Caco-2 (cell line): ENCODE results near the gene NLGN1. TPM values are rescaled to one million over a fixed set of nuclear protein-coding genes. Genes with fewer than 3 reads are reported as not detected.

ENCODE experiments used
- BruUV-seq: library from RNA; stranded (reverse); fragments of 400-500 nt; replicated peaks from 2 replicates; lab custom pipeline; 2021; lab: Mats Ljungman, UMichigan
- CTCF ChIA-PET: fragments of 300-600 bp; sonication (Branson Sonifier 250); formaldehyde crosslinking; loops from one replicate; lab custom pipeline; 2022; ENCODE audit warnings: antibody characterized with exemption; lab: Charles Lee
- POLR2A ChIA-PET: fragments of 300-600 bp; sonication (Branson Sonifier 250); formaldehyde crosslinking; loops from one replicate; lab custom pipeline; 2022; ENCODE audit warnings: antibody characterized with exemption; lab: Charles Lee
- DNase-seq, 2 experiments: peaks; one replicate each; pipeline versions ENCODE4 v3.0.0 to v3.0.0-alpha.2; 2020 to 2022
- H3K27me3 ChIP-seq: replicated peaks from 2 replicates; pipeline ENCODE4 v1.6.0; 2011; ENCODE audit warnings: low read length; ENCODE audit not compliant: control insufficient read depth, insufficient read depth
- H3K36me3 ChIP-seq: 2 replicates; pipeline ENCODE4 v1.5.1; 2011; ENCODE audit warnings: low read length; ENCODE audit not compliant: control insufficient read depth, insufficient read depth
- H3K4me1 ChIP-seq: fragments of 250-450 bp; sonication (Bioruptor Pico); 2 replicates; pipeline ENCODE4 v1.5.1; 2020; ENCODE audit warnings: mild to moderate bottlenecking
- H3K4me3 ChIP-seq: 2 replicates; pipeline ENCODE4 v1.5.1; 2011; ENCODE audit warnings: low read depth, mild to moderate bottlenecking, control low read depth, low read length
- H3K9me3 ChIP-seq: fragments of 250-450 bp; sonication (Bioruptor Pico); 2 replicates; pipeline ENCODE4 v1.5.1; 2020; ENCODE audit warnings: mild to moderate bottlenecking, moderate library complexity
- H3K27ac Mint-ChIP-seq: one replicate; pipeline ENCODE4 v1.8.0; 2022; ENCODE audit warnings: mixed read lengths; ENCODE audit not compliant: unreplicated experiment
- H3K27me3 Mint-ChIP-seq: one replicate; pipeline ENCODE4 v1.8.0; 2022; ENCODE audit warnings: mixed read lengths; ENCODE audit not compliant: insufficient read depth, unreplicated experiment
- H3K36me3 Mint-ChIP-seq: one replicate; pipeline ENCODE4 v1.8.0; 2022; ENCODE audit warnings: mild to moderate bottlenecking, mixed read lengths; ENCODE audit not compliant: insufficient read depth, unreplicated experiment
- H3K4me1 Mint-ChIP-seq: one replicate; pipeline ENCODE4 v1.8.0; 2022; ENCODE audit warnings: low read depth, mixed read lengths; ENCODE audit not compliant: unreplicated experiment
- H3K4me3 Mint-ChIP-seq: one replicate; pipeline ENCODE4 v1.8.0; 2022; ENCODE audit warnings: mild to moderate bottlenecking, moderate library complexity, mixed read lengths; ENCODE audit not compliant: unreplicated experiment
- H3K9me3 Mint-ChIP-seq: one replicate; pipeline ENCODE4 v1.8.0; 2022; ENCODE audit warnings: mixed read lengths; ENCODE audit not compliant: unreplicated experiment
- CTCF ChIP-seq, 2 experiments: fragments of 200-600 bp in 1 of 2; IDR thresholded peaks; 1 replicate in 1 of 2; 2 replicates in 1 of 2; pipeline versions ENCODE4 v1.5.1 to v1.8.0; 2011 to 2022; ENCODE audit warnings: antibody characterized with exemption in 1 of 2, control low read depth in 1 of 2, inconsistent platforms in 1 of 2, low read depth in 1 of 2, low read length in 1 of 2, mild to moderate bottlenecking in 1 of 2, moderate library complexity in 1 of 2; ENCODE audit not compliant: insufficient read depth in 1 of 2, severe bottlenecking in 1 of 2, unreplicated experiment in 1 of 2
- intact Hi-C: fragments of 100-400 bp; cut with micrococcal nuclease; formaldehyde crosslinking; loops from one replicate; pipeline ENCODE4 v1.10.0; 2022; ENCODE audit not compliant: unreplicated experiment
- total RNA-seq: library from RNA; stranded (reverse); gene quantifications from 2 replicates; pipeline ENCODE4 v1.2.3, GENCODE V29; 2022

Gene NLGN1
- total RNA-seq, 1 experiment from 2014 or later, result not detected

- Histone ChIP-seq H3K36me3 (no peaks in the 10 kb centered on the region), H3K4me3 (no peak overlapping the region), H3K27me3 (no peaks in the 10 kb centered on the region), H3K9me3 (no peaks in the 10 kb centered on the region), H3K4me1 (no peaks in the 10 kb centered on the region)
- ChIA-PET CTCF (no interaction called here), POLR2A (no interaction called here)
- TF ChIP-seq CTCF (IDR thresholded peaks at IDR 0.05; ENCODE audit: insufficient read depth in 1 of 2, low read depth in 1 of 2, low read length in 1 of 2, severe bottlenecking in 1 of 2, unreplicated experiment in 1 of 2), result no peak
- Mint-ChIP-seq H3K36me3 (no peaks in the 10 kb centered on the region), H3K4me1 (peaks cover 7% of the 10 kb centered on the region), H3K27ac (no peak overlapping the region), H3K9me3 (no peaks in the 10 kb centered on the region), H3K4me3 (no peak overlapping the region), H3K27me3 (no peaks in the 10 kb centered on the region)
- no peak for DNase-seq
- no TSS peak for BruUV-seq
- intact Hi-C loops, result no loop called here
These were observed 823.4 kb downstream of the NLGN1 start for GRCh38 chr3:174220775-174221554.

- ChIA-PET CTCF (no interaction called here), POLR2A (no interaction called here)
- peaks cover 7% of the 10 kb centered on the region for H3K4me1 Mint-ChIP-seq
- no peak for DNase-seq
- no peaks in the 10 kb centered on the region for H3K27me3 Mint-ChIP-seq
- Histone ChIP-seq H3K36me3 (no peaks in the 10 kb centered on the region), H3K9me3 (no peaks in the 10 kb centered on the region), H3K4me1 (no peaks in the 10 kb centered on the region), H3K27me3 (no peaks in the 10 kb centered on the region), H3K4me3 (no peak overlapping the region)
- no peaks in the 10 kb centered on the region for H3K36me3 Mint-ChIP-seq
- H3K4me3 Mint-ChIP-seq, result no peak overlapping the region
- intact Hi-C loops, result no loop called here
- H3K9me3 Mint-ChIP-seq, result no peaks in the 10 kb centered on the region
- TF ChIP-seq CTCF (IDR thresholded peaks at IDR 0.05; ENCODE audit: insufficient read depth in 1 of 2, low read depth in 1 of 2, low read length in 1 of 2, severe bottlenecking in 1 of 2, unreplicated experiment in 1 of 2), result no peak
- BruUV-seq, result no TSS peak
- no peak overlapping the region for H3K27ac Mint-ChIP-seq
These were observed 825.5 kb downstream of the NLGN1 start for GRCh38 chr3:174223042-174223441.

GRCh38 chr3:174223626-174224025 lies 826.1 kb downstream of the NLGN1 start:
- BruUV-seq, result no TSS peak
- no peaks in the 10 kb centered on the region for H3K9me3 Mint-ChIP-seq
- no peaks in the 10 kb centered on the region for H3K36me3 Mint-ChIP-seq
- Histone ChIP-seq H3K9me3 (no peaks in the 10 kb centered on the region), H3K4me1 (no peaks in the 10 kb centered on the region), H3K27me3 (no peaks in the 10 kb centered on the region), H3K4me3 (no peak overlapping the region), H3K36me3 (no peaks in the 10 kb centered on the region)
- peaks cover 7% of the 10 kb centered on the region for H3K4me1 Mint-ChIP-seq
- ChIA-PET CTCF (no interaction called here), POLR2A (no interaction called here)
- H3K4me3 Mint-ChIP-seq, result no peak overlapping the region
- DNase-seq, result no peak
- H3K27me3 Mint-ChIP-seq, result no peaks in the 10 kb centered on the region
- no peak for TF ChIP-seq CTCF (IDR thresholded peaks at IDR 0.05; ENCODE audit: insufficient read depth in 1 of 2, low read depth in 1 of 2, low read length in 1 of 2, severe bottlenecking in 1 of 2, unreplicated experiment in 1 of 2)
- no peak overlapping the region for H3K27ac Mint-ChIP-seq
- intact Hi-C loops, result no loop called here
